ENCODE results near the gene MAP4. TPM values are rescaled to one million over a fixed set of nuclear protein-coding genes. Genes with fewer than 3 reads are reported as not detected.

Gene MAP4
- total RNA-seq, 1 donor from 2014 or later = 166 TPM

DNA sequence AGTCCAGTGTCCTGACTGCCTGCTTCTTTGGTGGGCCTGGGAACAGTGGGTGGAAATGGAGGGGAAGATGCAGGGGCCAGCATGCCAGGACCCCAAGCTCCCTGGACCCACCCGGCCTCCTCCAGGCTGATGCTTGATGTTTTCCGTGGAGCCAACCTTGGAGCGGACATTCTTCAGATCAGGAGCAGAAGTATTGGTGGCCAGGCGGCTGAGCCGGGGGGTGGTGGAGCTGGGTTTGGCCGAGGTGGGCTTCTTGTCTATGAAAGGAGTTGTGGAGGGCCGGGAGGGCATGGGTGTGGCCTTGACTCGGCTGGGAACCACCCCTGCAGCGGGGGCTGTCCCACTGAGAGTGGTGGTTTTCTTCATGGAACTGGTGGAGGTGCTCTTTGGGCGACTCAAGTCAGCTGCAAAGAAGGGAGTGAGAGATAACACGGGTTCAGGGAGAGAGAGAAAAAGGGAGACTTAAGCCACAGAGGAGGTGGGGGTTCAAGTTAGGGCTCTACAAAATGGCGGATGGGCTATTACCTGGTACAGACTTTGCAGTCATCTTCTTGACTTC is 145.4 kb downstream of the MAP4 start:
- DNase-seq (no peak), ATAC-seq (no peak)
- H3K4me1 ChIP-seq = no peaks in the 10 kb centered on the region
- H3K9me3 ChIP-seq = no peaks in the 10 kb centered on the region
- H3K36me3 ChIP-seq = peaks cover 98% of the 10 kb centered on the region
- H3K27me3 ChIP-seq (ENCODE audit: low read depth) = no peaks in the 10 kb centered on the region
- H3K27ac ChIP-seq = no peak overlapping the region
- H3K4me3 ChIP-seq = no peak overlapping the region
- intact Hi-C loops (cut with DNase I) = no loop called here
- no peak for TF ChIP-seq CTCF (IDR thresholded peaks at IDR 0.05)

DNA sequence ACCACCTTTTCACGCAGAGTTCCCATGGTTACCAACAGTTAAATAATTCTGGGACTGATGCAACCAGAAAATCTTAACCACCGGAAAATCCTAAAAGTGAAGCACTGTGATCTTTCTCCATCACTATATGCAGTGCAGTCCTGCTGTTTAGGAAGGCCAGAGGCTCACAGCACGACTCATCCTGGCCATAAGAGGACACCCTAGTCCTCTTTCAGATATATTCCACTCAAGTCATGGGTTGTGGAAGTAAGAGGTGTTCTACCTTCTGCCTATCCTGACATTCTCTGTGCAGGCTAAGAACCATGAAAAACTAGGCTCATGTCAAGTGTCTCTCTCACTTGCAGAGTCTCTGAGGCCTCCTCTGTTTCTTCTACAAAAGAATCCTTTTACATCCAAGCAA is 146.1 kb downstream of the MAP4 start:
- H3K36me3 ChIP-seq = peaks cover 98% of the 10 kb centered on the region
- no peak for DNase-seq
- H3K27me3 ChIP-seq (ENCODE audit: low read depth) = no peaks in the 10 kb centered on the region
- no peak for TF ChIP-seq CTCF (IDR thresholded peaks at IDR 0.05)
- H3K9me3 ChIP-seq = no peaks in the 10 kb centered on the region
- ATAC-seq = no peak
- no peak overlapping the region for H3K4me3 ChIP-seq
- H3K27ac ChIP-seq = no peak overlapping the region
- intact Hi-C loops (cut with DNase I) = no loop called here
- no peaks in the 10 kb centered on the region for H3K4me1 ChIP-seq

DNA sequence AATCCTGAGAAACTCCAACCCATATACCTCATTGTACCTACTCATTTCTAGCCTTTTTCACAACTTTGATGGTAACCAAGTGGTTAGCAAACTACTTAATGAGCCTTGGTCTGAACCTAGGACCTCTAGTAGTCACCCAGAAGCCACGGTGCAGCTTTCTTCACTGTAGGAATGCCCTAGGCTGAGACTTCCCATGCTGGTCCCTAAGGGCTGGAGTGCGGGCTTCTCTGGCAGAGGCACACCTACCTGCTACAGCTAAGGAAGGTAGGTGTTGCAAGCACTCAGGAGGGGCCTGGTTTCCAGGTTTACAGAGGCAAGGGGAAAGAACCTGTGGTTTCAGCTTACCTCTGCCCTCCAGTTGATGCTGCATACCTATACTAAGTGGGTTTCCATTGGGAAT is 147.9 kb downstream of the MAP4 start:
- Histone ChIP-seq H3K27me3 (ENCODE audit: low read depth) (no peaks in the 10 kb centered on the region), H3K4me1 (no peaks in the 10 kb centered on the region), H3K27ac (no peak overlapping the region), H3K4me3 (no peak overlapping the region), H3K36me3 (peaks cover 95% of the 10 kb centered on the region), H3K9me3 (no peaks in the 10 kb centered on the region)
- DNase-seq (no peak), ATAC-seq (no peak)
- intact Hi-C loops (cut with DNase I) = no loop called here
- TF ChIP-seq CTCF (IDR thresholded peaks at IDR 0.05) = no peak

DNA sequence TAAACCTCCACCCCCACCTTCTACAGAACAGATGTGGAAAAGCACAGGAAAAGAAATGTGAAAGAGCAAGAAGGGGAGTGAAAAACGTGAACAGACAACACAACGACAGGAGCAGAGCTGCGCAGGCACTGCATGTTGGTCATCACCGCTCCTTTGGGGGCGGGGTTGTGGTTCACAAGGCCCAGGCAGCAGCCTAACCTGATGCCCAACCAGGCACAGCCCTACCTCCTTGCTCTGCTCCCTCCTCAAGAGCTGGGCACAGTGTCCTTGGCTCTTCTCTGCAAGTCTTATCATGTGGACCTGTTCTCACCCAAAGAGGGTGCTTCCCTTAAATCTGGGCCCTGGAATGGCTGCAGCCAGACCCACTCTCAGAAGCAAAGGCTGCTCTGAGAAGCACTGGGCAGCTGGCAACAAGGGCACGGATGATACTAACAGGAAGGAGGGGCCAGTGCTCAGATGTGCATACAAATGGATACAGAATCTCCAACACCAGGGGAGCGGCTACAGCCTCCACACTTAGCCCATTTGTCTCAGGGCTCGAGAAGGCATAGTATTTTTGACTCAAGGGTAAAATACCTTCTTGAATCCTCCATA is 148.7 kb downstream of the MAP4 start:
- Histone ChIP-seq H3K36me3 (peaks cover 95% of the 10 kb centered on the region), H3K4me3 (no peak overlapping the region), H3K27ac (no peak overlapping the region), H3K9me3 (no peaks in the 10 kb centered on the region), H3K4me1 (no peaks in the 10 kb centered on the region), H3K27me3 (ENCODE audit: low read depth) (no peaks in the 10 kb centered on the region)
- TF ChIP-seq CTCF (IDR thresholded peaks at IDR 0.05) = no peak
- intact Hi-C loops (cut with DNase I) = no loop called here
- no peak for ATAC-seq
- no peak for DNase-seq

DNA sequence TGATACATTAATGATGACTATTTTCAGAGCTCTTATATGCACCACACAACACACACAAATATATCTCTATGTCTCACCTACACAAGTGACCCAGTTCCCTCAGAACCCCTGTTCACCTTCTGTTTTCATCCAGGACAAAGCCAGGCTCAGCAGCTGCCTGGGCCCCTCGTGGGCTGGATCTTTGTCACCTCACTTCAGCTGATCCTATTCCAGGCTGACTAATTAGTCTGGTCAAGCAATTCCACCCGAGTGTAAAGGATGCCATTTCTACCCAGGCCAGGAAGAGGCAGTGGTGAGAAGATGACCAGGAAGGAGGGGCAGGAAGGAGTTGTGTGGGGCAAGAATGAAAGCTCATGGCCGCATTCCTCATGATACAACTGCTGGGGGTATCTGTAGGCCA is 151.0 kb downstream of the MAP4 start:
- no peak for TF ChIP-seq CTCF (IDR thresholded peaks at IDR 0.05)
- no peak for DNase-seq
- Histone ChIP-seq H3K36me3 (peaks cover 89% of the 10 kb centered on the region), H3K4me1 (no peaks in the 10 kb centered on the region), H3K4me3 (no peak overlapping the region), H3K27me3 (ENCODE audit: low read depth) (no peaks in the 10 kb centered on the region), H3K9me3 (no peaks in the 10 kb centered on the region), H3K27ac (no peak overlapping the region)
- no peak for ATAC-seq
- intact Hi-C loops (cut with DNase I) = no loop called here
